NCI-H510A (cell line): Measurements from ENCODE around the gene FBXW8.

Source experiments
- DNase-seq: peaks from one replicate; lab custom pipeline; 2025; lab: John Stamatoyannopoulos, UW

FBXW8 gene

GRCh38 chr12:116926283-116927243, 15.8 kb downstream of the FBXW8 start:
- DNase-seq = no peak

- peak; percentile 32 for DNase-seq
These were observed 16.6 kb downstream of the FBXW8 start for GRCh38 chr12:116927244-116927940.

GRCh38 chr12:116928504-116928903, 17.8 kb downstream of the FBXW8 start:
- DNase-seq = no peak

GRCh38 chr12:116929885-116930284, 19.1 kb downstream of the FBXW8 start:
- DNase-seq = no peak

GRCh38 chr12:116931665-116932064, 20.9 kb downstream of the FBXW8 start:
- no peak for DNase-seq

GRCh38 chr12:116933091-116933490, 22.3 kb downstream of the FBXW8 start:
- DNase-seq = no peak

GRCh38 chr12:116933512-116934246, 22.9 kb downstream of the FBXW8 start:
- DNase-seq = no peak

GRCh38 chr12:116934908-116935705, 24.4 kb downstream of the FBXW8 start:
- DNase-seq = no peak

- DNase-seq = no peak
These were observed 26.9 kb downstream of the FBXW8 start for GRCh38 chr12:116937640-116938039.

- no peak for DNase-seq
These were observed 29.0 kb downstream of the FBXW8 start for GRCh38 chr12:116939734-116940133.

- DNase-seq = no peak
These were observed 30.4 kb downstream of the FBXW8 start for GRCh38 chr12:116941188-116941587.

GRCh38 chr12:116943419-116944372, 32.9 kb downstream of the FBXW8 start:
- no peak for DNase-seq

- no peak for DNase-seq
These were observed 35.3 kb downstream of the FBXW8 start for GRCh38 chr12:116945886-116946550.

- DNase-seq = no peak
These were observed 37.5 kb downstream of the FBXW8 start for GRCh38 chr12:116948298-116948697.

- DNase-seq = no peak
These were observed 40.0 kb downstream of the FBXW8 start for GRCh38 chr12:116950628-116951325.

- DNase-seq = no peak
These were observed 44.1 kb downstream of the FBXW8 start for GRCh38 chr12:116954710-116955381.

GRCh38 chr12:116955382-116956021, 44.8 kb downstream of the FBXW8 start:
- no peak for DNase-seq
